C1 segment of cervical spinal cord (tissue), 14 donors: ENCODE data around the gene PRKD1.
"Not testable (repeated sequence)": the region's sequence is repeated elsewhere in the genome, so short reads cannot be mapped to it uniquely, and the experiment has no call there.

Source experiments
- DNase-seq, 14 donors: peaks; one replicate each; lab custom pipeline; 2025; lab: John Stamatoyannopoulos, UW

Gene PRKD1

DNA sequence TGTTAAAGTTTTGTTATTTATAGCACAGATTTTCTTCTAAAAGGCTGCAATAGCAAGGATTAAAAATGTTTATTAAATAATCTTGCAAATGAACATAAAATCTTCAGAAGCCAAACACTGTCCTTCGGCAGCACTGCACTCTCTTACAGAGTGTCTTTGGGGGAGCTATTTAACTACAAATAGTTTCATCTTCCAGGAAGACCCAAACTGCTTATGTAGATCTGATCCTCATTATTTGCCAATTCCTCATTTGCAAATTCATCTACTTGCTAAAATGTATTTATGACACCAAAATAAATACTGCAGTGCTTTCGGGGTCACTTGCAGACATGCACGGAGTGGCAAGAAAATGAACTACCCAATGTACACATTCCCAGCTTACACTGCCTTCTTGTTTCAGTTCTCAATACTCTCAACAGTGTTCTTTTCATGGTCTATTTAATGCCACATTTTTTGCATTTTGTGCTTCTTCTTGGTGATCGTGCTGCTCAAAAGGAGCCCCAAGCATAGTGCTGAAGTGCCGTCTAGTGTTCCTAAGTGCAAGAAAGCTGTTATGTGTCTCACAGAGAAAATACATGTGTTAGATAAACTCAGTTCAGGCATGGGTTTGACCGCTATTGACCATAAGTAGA, 128.1 kb downstream of the PRKD1 start:
- DNase-seq, result peak in 2 of 14 donors; percentile 7 to 38

- DNase-seq, result no peak
Observed at GRCh38 chr14:29798811-29799210, 128.8 kb downstream of the PRKD1 start.

GRCh38 chr14:29798108-29798663, 129.5 kb downstream of the PRKD1 start:
- DNase-seq, result no peak

- no peak for DNase-seq
Observed at GRCh38 chr14:29796853-29797252, 130.8 kb downstream of the PRKD1 start.

- DNase-seq, result no peak
Observed at GRCh38 chr14:29789475-29789874, 138.2 kb downstream of the PRKD1 start.

DNA sequence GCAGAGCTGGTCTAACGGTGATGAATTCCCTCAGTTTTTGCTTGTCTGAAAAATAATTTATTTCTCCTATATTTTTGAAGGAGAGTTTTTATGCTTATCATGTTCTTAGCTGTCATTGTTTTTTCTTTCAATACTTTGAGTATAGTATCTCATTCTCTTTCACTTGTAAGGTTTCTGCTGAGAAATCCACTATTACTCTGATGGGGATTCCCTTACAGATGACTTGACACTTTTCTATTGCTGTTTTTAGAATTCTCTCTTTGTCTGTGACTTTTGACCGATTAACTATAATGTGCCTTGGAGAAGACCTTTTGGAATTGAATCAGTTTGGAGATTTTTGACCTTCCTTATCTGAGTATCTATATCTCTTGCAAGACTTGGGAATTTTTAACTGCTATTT, 139.6 kb downstream of the PRKD1 start:
- no peak for DNase-seq

- no peak for DNase-seq
Observed at GRCh38 chr14:29783556-29783955, 144.1 kb downstream of the PRKD1 start.

- DNase-seq, result no peak
Observed at GRCh38 chr14:29782041-29782440, 145.6 kb downstream of the PRKD1 start.

GRCh38 chr14:29777142-29777541, 150.5 kb downstream of the PRKD1 start:
- not testable (repeated sequence) for DNase-seq

- no peak for DNase-seq
Observed at GRCh38 chr14:29773990-29774389, 153.7 kb downstream of the PRKD1 start.

DNA sequence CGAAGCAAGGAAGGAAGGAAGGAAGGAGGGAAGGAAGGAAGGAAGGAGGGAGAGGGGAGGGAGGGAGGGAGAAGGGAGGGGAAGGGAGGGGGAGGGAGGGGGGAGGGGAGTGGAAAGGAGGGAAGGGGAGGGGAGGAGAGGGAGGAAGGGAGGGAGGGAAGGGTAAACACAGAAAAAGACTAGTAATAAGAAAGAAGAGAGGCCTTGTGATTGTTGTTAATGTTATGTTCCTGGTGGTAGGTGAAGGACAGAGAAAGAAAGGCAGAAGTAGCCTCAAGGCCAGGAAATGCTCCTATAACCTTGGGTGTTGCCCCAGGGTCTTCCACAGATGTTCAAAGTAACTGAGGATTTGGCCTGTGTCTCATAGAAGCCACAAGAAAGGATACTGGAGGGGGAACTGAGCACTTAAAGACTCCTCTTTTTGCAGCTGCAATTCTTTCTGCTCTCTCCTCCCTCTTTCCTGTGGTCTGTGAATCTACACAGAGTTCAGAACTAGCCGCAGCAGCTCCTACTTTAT, 164.2 kb downstream of the PRKD1 start:
- no peak for DNase-seq

DNA sequence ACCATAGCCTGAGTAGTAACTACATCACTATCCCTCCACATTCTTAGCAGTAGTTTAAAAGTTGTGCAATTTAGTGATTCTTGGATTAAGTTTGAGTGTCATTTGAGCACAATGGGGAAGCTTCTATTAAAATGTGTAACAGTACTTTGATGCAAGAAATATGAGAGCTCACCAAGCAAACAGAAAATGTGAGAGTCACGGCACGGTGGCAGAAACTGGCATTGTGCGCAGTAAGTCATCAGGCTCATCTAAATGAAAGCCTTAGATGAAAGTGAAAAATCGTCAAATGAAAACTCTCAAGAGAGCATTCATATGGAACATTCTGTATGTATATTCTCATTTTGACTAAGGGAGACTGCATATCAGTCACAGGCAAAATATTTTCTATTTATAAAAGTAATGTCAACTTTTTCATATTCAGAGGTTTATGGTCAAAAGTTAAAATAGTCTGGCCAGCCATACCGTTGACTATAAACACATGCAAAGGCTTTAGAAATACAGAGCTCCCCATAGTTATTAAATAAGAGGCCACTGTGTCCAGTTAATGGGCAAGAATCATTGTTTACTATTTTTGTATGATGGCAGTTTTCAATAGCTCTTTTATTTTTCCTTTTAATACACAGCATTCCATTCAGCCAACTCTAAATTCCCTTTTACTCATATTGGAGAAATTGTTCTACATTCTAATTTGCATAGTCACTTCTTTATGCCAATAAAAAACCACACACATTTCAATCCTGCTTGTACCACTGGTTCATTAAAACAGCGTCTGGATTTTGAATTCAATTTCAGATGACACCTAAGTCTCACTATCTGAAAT, 167.9 kb downstream of the PRKD1 start:
- DNase-seq, result peak in 1 of 14 donors; percentile 21

DNA sequence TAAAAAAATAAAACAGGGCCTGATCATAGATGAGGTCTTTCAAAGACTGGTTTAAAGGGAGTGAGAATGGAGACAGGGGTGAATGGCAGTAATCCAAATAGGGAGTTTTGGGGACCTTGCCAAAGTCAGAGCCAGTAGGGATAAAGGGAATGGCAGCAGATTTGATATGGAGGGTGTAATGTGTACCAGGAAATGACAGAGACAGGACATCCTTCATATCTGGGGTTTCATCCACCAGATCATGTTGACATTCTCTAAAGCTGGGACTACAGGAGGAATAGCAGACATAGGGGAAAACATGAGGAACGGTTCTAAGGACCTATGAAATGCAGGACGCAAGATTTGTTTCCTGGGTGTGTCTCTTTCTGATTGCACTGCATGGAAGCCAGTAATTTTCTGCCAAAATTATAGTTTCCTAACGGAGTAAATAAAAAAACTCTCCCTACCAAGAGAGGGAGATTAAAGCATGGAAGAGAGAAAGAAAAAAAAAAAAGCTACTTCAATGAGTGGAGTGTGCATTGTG, 169.9 kb downstream of the PRKD1 start:
- no peak for DNase-seq

GRCh38 chr14:29757188-29757680, 170.4 kb downstream of the PRKD1 start:
- no peak for DNase-seq

DNA sequence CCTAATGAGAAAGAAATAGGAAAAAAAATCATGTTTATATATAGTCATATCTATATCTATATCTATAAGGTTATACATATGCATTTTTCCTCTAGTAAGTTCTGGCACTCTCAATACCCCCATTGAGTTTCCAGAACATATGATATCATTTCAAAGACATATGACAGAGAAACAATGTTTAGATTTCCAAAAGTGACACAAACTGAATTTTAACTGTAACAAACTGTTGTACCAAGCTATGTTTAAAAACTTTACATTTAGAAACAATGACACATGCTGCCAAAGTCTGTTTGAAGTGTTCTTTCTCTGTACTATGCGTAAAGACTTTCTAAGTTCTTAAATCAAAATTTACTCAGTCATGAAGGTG, 171.6 kb downstream of the PRKD1 start:
- no peak for DNase-seq

GRCh38 chr14:29755311-29756018, 172.2 kb downstream of the PRKD1 start:
- no peak for DNase-seq

- no peak for DNase-seq
Observed at GRCh38 chr14:29754134-29754533, 173.5 kb downstream of the PRKD1 start.

DNA sequence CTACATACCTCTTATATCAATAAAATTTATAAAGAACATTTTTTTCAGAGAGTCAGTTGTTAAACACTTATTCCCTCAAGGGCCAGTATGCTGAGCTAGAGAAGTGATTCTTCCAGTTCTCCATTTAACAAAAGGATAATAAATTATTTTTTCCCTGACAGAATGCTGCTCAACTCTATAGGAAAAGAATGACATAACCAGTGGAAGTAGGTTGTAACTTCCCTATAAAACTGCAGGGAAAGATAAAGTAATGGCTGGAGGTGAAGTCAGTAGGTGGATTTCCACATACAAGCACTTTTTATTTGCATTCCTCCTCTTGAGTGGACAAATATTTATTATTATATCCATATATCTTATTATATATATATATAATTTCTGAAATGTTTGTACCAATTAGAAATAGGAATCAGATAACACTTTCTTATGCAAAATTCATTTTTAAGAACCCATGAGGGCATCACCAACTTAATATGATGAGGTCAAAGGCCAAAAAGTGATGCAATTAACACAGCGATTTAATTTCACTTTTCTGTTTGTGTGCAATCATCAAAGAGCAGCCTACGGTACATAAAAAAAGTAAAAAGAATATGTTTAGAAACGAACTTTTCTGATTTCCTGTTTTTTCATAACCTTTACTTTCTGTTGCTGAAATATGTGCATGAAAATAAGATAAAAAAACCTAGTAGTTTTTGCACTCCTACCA, 175.3 kb downstream of the PRKD1 start:
- DNase-seq, result no peak

GRCh38 chr14:29749829-29750228, 177.8 kb downstream of the PRKD1 start:
- DNase-seq, result no peak

DNA sequence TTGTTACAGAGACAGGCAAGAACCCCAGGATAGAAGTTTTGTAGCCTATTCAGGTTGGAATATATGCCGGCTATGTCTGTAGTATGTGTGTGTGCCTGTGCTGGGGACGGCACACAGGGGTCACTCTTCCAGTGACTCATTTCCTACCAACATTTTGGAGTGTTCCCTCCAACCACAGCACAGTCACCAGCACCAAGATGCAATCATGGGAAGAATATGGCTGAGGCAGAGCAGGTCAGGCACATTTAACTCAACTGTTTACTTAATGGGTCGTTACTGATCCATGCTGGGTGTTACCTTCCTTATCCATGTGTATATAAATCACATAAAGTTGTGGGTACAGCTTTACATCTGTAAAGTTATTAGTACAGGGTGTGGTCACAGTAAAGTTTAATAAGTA, 178.3 kb downstream of the PRKD1 start:
- DNase-seq, result no peak

- no peak for DNase-seq
Observed at GRCh38 chr14:29745863-29746262, 181.8 kb downstream of the PRKD1 start.
